ENCODE results near the gene PMM2.
"Not testable (repeated sequence)": the region's sequence is repeated elsewhere in the genome, so short reads cannot be mapped to it uniquely, and the experiment has no call there.

PMM2 gene

GRCh38 chr16:8797364-8798173 lies at the start of gene PMM2, which contains the start of gene TMEM186:
Gene PMM2 (plus strand): TSS chr16:8797839. CDS start chr16:8797883, 44 bp downstream.
Gene TMEM186 (minus strand): TSS chr16:8797639. CDS start chr16:8797614, 25 bp downstream.
- peak; percentile 94 for DNase-seq

- not testable (repeated sequence) for DNase-seq
Observed at GRCh38 chr16:8748944-8749343, 48.7 kb upstream of the PMM2 start.

GRCh38 chr16:8751481-8752311 lies 45.9 kb upstream of the PMM2 start:
- no peak for DNase-seq

- no peak for DNase-seq
Observed at GRCh38 chr16:8752706-8753105, 44.9 kb upstream of the PMM2 start.

- no peak for DNase-seq
Observed at GRCh38 chr16:8753416-8754054, 44.1 kb upstream of the PMM2 start.

GRCh38 chr16:8756755-8757154 lies 40.9 kb upstream of the PMM2 start:
- DNase-seq: no peak

- DNase-seq: no peak
Observed at GRCh38 chr16:8758022-8758421, 39.6 kb upstream of the PMM2 start.

GRCh38 chr16:8760021-8760420 lies 37.6 kb upstream of the PMM2 start:
- no peak for DNase-seq

GRCh38 chr16:8761078-8761477 lies 36.6 kb upstream of the PMM2 start:
- no peak for DNase-seq

GRCh38 chr16:8762254-8762653 lies 35.4 kb upstream of the PMM2 start:
- no peak for DNase-seq

- DNase-seq: no peak
Observed at GRCh38 chr16:8763083-8763482, 34.6 kb upstream of the PMM2 start.

GRCh38 chr16:8763899-8764298 lies 33.7 kb upstream of the PMM2 start:
- DNase-seq: no peak

GRCh38 chr16:8764525-8765250 lies 33.0 kb upstream of the PMM2 start:
- no peak for DNase-seq

- no peak for DNase-seq
Observed at GRCh38 chr16:8767176-8767575, 30.5 kb upstream of the PMM2 start.

GRCh38 chr16:8768283-8768682 lies 29.4 kb upstream of the PMM2 start:
- DNase-seq: no peak

GRCh38 chr16:8768692-8769091 lies 28.9 kb upstream of the PMM2 start:
- no peak for DNase-seq

GRCh38 chr16:8773537-8773936 lies 24.1 kb upstream of the PMM2 start:
- DNase-seq: no peak

GRCh38 chr16:8774208-8774607 lies 23.4 kb upstream of the PMM2 start:
- no peak for DNase-seq

GRCh38 chr16:8775359-8775758 lies 22.3 kb upstream of the PMM2 start:
- no peak for DNase-seq

GRCh38 chr16:8776129-8776584 lies 21.5 kb upstream of the PMM2 start:
- DNase-seq: no peak

GRCh38 chr16:8777217-8777616 lies 20.4 kb upstream of the PMM2 start:
- DNase-seq: no peak

- no peak for DNase-seq
Observed at GRCh38 chr16:8781797-8782196, 15.8 kb upstream of the PMM2 start.

- DNase-seq: no peak
Observed at GRCh38 chr16:8782673-8783072, 15.0 kb upstream of the PMM2 start.
